Trophoblast cell (in vitro differentiated cells and primary cell): ENCODE data around the gene ARF6.

Experiments
- DNase-seq, 2 donors: peaks; one replicate each; pipeline ENCODE4 v3.0.0-alpha.2; 2016
- H2AFZ ChIP-seq: 2 replicates; pipeline ENCODE4 v1.6.1; 2013; ENCODE audit warnings: low read length, moderate library complexity, mild to moderate bottlenecking; ENCODE audit not compliant: insufficient read depth, poor library complexity
- H2AK5ac ChIP-seq: 2 replicates; pipeline ENCODE4 v1.6.1; 2013; ENCODE audit warnings: mild to moderate bottlenecking, low read length
- H2BK120ac ChIP-seq: 2 replicates; pipeline ENCODE4 v1.6.1; 2013; ENCODE audit warnings: low read length, mild to moderate bottlenecking, moderate library complexity; ENCODE audit not compliant: insufficient read depth, poor library complexity
- H2BK12ac ChIP-seq: 2 replicates; pipeline ENCODE4 v1.6.1; 2013; ENCODE audit warnings: mild to moderate bottlenecking, low read length, moderate library complexity
- H2BK5ac ChIP-seq: 2 replicates; pipeline ENCODE4 v1.6.1; 2013; ENCODE audit warnings: low read length, low read depth, moderate library complexity, mild to moderate bottlenecking; ENCODE audit not compliant: poor library complexity
- H3K14ac ChIP-seq: 2 replicates; pipeline ENCODE4 v1.6.1; 2013; ENCODE audit warnings: mild to moderate bottlenecking, low read length
- H3K18ac ChIP-seq: 2 replicates; pipeline ENCODE4 v1.6.1; 2013; ENCODE audit warnings: mild to moderate bottlenecking, low read length
- H3K23ac ChIP-seq: 2 replicates; pipeline ENCODE4 v1.6.1; 2013; ENCODE audit warnings: low read length
- H3K27ac ChIP-seq: 2 replicates; pipeline ENCODE4 v1.5.1; 2013; ENCODE audit warnings: low read depth, mild to moderate bottlenecking, inconsistent platforms, low read length, moderate library complexity
- H3K27me3 ChIP-seq: 2 replicates; pipeline ENCODE4 v1.6.1; 2013; ENCODE audit warnings: inconsistent platforms, mild to moderate bottlenecking, low read length, moderate library complexity; ENCODE audit not compliant: insufficient read depth
- H3K36me3 ChIP-seq, 2 experiments: 1 replicate in 1 of 2; 2 replicates in 1 of 2; pipeline ENCODE4 v1.6.1; 2013; ENCODE audit warnings: low read length in 2 of 2, mild to moderate bottlenecking in 2 of 2, moderate library complexity in 1 of 2; ENCODE audit not compliant: insufficient read depth in 2 of 2, control insufficient read depth in 1 of 2
- H3K4ac ChIP-seq: 2 replicates; pipeline ENCODE4 v1.6.1; 2013; ENCODE audit warnings: low read depth, mild to moderate bottlenecking, low read length, moderate library complexity
- H3K4me1 ChIP-seq, 2 experiments: 1 replicate in 1 of 2; 2 replicates in 1 of 2; pipeline ENCODE4 v1.6.1; 2013; ENCODE audit warnings: low read length in 2 of 2, mild to moderate bottlenecking in 2 of 2, moderate library complexity in 1 of 2; ENCODE audit not compliant: insufficient read depth in 2 of 2, control insufficient read depth in 1 of 2
- H3K4me2 ChIP-seq: 2 replicates; pipeline ENCODE4 v1.6.1; 2013; ENCODE audit warnings: inconsistent platforms, mild to moderate bottlenecking, low read length, moderate library complexity
- H3K4me3 ChIP-seq: 2 replicates; pipeline ENCODE4 v1.5.1; 2013; ENCODE audit warnings: mild to moderate bottlenecking, low read depth, low read length, inconsistent platforms
- H3K79me1 ChIP-seq: one replicate; pipeline ENCODE4 v1.6.1; 2013; ENCODE audit warnings: low read length
- H3K79me2 ChIP-seq: 2 replicates; pipeline ENCODE4 v1.6.1; 2013; ENCODE audit warnings: low read length, mild to moderate bottlenecking; ENCODE audit not compliant: control insufficient read depth, insufficient read depth, poor library complexity
- H3K9ac ChIP-seq: 2 replicates; pipeline ENCODE4 v1.6.1; 2013; ENCODE audit warnings: mild to moderate bottlenecking, low read length
- H3K9me3 ChIP-seq: 2 replicates; pipeline ENCODE4 v1.6.1; 2013; ENCODE audit warnings: low read depth, mild to moderate bottlenecking, control low read depth, inconsistent platforms, low read length; ENCODE audit not compliant: insufficient read depth
- H4K12ac ChIP-seq: 2 replicates; pipeline ENCODE4 v1.6.1; 2013; ENCODE audit warnings: low read depth, mild to moderate bottlenecking, low read length, moderate library complexity
- H4K8ac ChIP-seq: 2 replicates; pipeline ENCODE4 v1.6.1; 2013; ENCODE audit warnings: low read depth, mild to moderate bottlenecking, low read length, moderate library complexity
- H4K91ac ChIP-seq: one replicate; pipeline ENCODE4 v1.6.1; 2013; ENCODE audit warnings: low read depth, mild to moderate bottlenecking, low read length, moderate library complexity
- WGBS: extraction: QIAGEN DNeasy Blood & Tissue Kit; methylation state at CpG from one replicate; pipeline ENCODE4 v1.1.7; 2013; ENCODE audit warnings: missing lambda C conversion rate; ENCODE audit not compliant: insufficient read length, insufficient coverage; ENCODE audit errors: extremely low coverage; 5-methylcytosine and 5-hydroxymethylcytosine counted together

The ARF6 gene

GRCh38 chr14:49865431-49865859, 27.4 kb upstream of the ARF6 start:
- H3K27ac ChIP-seq, result no peak overlapping the region
- whole genome bisulfite sequencing, result no CpG with 5 or more reads among the region's 4 CpGs

GRCh38 chr14:49867831-49868719, 24.8 kb upstream of the ARF6 start:
- peak overlapping the region; percentile 29 for H2BK120ac ChIP-seq
- H2AFZ ChIP-seq, result peak overlapping the region; percentile 55

More at GRCh38 chr14:49865431-49865859, 27.4 kb upstream of the ARF6 start:
- no peak overlapping the region for H3K14ac ChIP-seq
- H4K8ac ChIP-seq, result no peak overlapping the region
- H3K9me3 ChIP-seq, result no peaks in the 10 kb centered on the region
- H3K79me1 ChIP-seq, result peaks cover 14% of the 10 kb centered on the region
- no peak overlapping the region for H3K4ac ChIP-seq
- H3K23ac ChIP-seq, result no peak overlapping the region
- no peak overlapping the region for H3K9ac ChIP-seq
- DNase-seq, result peak; percentile 72 to 86
- no peak overlapping the region for H2BK5ac ChIP-seq
- peaks cover 11% of the 10 kb centered on the region for H3K79me2 ChIP-seq
- no peak overlapping the region for H2AFZ ChIP-seq
- no peak overlapping the region for H3K4me3 ChIP-seq
- H2BK120ac ChIP-seq, result no peak overlapping the region
- no peak overlapping the region for H3K18ac ChIP-seq
- no peak overlapping the region for H3K4me2 ChIP-seq
- peaks cover 3 to 6% of the 10 kb centered on the region in 2 experiments for H3K4me1 ChIP-seq
- no peak overlapping the region for H2BK12ac ChIP-seq
- no peak overlapping the region for H2AK5ac ChIP-seq
- H4K12ac ChIP-seq, result no peak overlapping the region
- H4K91ac ChIP-seq, result no peak overlapping the region
- no peaks in the 10 kb centered on the region for H3K36me3 ChIP-seq
- H3K27me3 ChIP-seq, result no peaks in the 10 kb centered on the region

DNA sequence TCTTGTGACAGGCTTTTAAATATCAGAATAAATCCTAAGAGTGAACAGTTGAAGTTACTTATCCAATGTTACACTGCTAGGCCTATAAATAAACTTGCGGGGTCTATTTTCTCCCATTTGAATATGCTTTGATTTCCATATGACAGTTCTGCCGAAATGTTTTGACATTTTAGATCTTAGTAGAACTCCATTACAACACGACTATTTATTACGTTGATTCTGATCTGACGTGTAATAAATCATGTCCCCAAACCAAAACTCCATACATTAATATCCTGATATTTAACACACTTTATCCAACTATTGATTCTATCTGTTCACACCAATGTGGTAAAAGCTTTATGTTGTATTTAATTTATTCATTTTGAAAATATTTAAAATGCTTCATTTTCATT, 24.2 kb upstream of the ARF6 start:
- Histone ChIP-seq H3K9ac (no peak overlapping the region), H2BK12ac (no peak overlapping the region), H3K27ac (no peak overlapping the region), H3K14ac (no peak overlapping the region), H3K79me2 (peaks cover 2% of the 10 kb centered on the region), H2AK5ac (no peak overlapping the region), H3K4me2 (peak overlapping the region; percentile 68), H3K18ac (no peak overlapping the region), H2AFZ (no peak overlapping the region), H4K8ac (no peak overlapping the region), H3K4ac (no peak overlapping the region), H3K27me3 (no peaks in the 10 kb centered on the region), H4K91ac (no peak overlapping the region), H3K23ac (no peak overlapping the region), H4K12ac (no peak overlapping the region), H2BK120ac (no peak overlapping the region), H3K79me1 (peaks cover 4% of the 10 kb centered on the region), H3K36me3 (no peaks in the 10 kb centered on the region), H3K9me3 (no peaks in the 10 kb centered on the region), H3K4me1 (peaks cover 3 to 6% of the 10 kb centered on the region in 2 experiments), H3K4me3 (no peak overlapping the region), H2BK5ac (no peak overlapping the region)
- DNase-seq, result no peak
- no CpG with 5 or more reads among the region's 5 CpGs for WGBS

More at GRCh38 chr14:49867831-49868719, 24.8 kb upstream of the ARF6 start:
- Histone ChIP-seq H3K9me3 (no peaks in the 10 kb centered on the region), H3K79me2 (peaks cover 7% of the 10 kb centered on the region), H3K14ac (peak overlapping the region; percentile 33), H3K18ac (peak overlapping the region; percentile 24), H3K23ac (no peak overlapping the region), H3K9ac (peak overlapping the region; percentile 62), H3K36me3 (no peaks in the 10 kb centered on the region), H3K4me1 (peaks cover 3 to 6% of the 10 kb centered on the region in 2 experiments), H2BK12ac (peak overlapping the region; percentile 72), H4K91ac (peak overlapping the region; percentile 78), H4K12ac (peak overlapping the region; percentile 83), H3K27me3 (no peaks in the 10 kb centered on the region), H3K4me2 (peak overlapping the region; percentile 76), H3K4ac (peak overlapping the region; percentile 46), H3K4me3 (peak overlapping the region; percentile 65), H2BK5ac (peak overlapping the region; percentile 58), H3K79me1 (peaks cover 6% of the 10 kb centered on the region), H2AK5ac (no peak overlapping the region), H4K8ac (peak overlapping the region; percentile 96), H3K27ac (peak overlapping the region; percentile 90)
- WGBS, result no CpG with 5 or more reads among the region's 57 CpGs
- DNase-seq, result peak; percentile 99

GRCh38 chr14:49870908-49871307, 22.0 kb upstream of the ARF6 start:
- Histone ChIP-seq H3K9me3 (no peaks in the 10 kb centered on the region), H3K4me1 (peaks cover 3% of the 10 kb centered on the region in 2 experiments)

More at GRCh38 chr14:49870908-49871307, 22.0 kb upstream of the ARF6 start:
- no peak overlapping the region for H4K91ac ChIP-seq
- no peak overlapping the region for H3K4ac ChIP-seq
- no peak overlapping the region for H3K4me3 ChIP-seq
- H4K8ac ChIP-seq, result no peak overlapping the region
- no peak for DNase-seq
- H3K18ac ChIP-seq, result no peak overlapping the region
- H2BK12ac ChIP-seq, result no peak overlapping the region
- no peak overlapping the region for H2AFZ ChIP-seq
- no CpG with 5 or more reads among the region's 6 CpGs for WGBS
- peaks cover 4% of the 10 kb centered on the region for H3K79me1 ChIP-seq
- no peaks in the 10 kb centered on the region for H3K27me3 ChIP-seq
- no peak overlapping the region for H3K9ac ChIP-seq
- H3K36me3 ChIP-seq, result no peaks in the 10 kb centered on the region
- no peak overlapping the region for H3K14ac ChIP-seq
- H3K79me2 ChIP-seq, result peaks cover 2% of the 10 kb centered on the region
- no peak overlapping the region for H2AK5ac ChIP-seq
- H3K27ac ChIP-seq, result no peak overlapping the region
- no peak overlapping the region for H4K12ac ChIP-seq
- H3K4me2 ChIP-seq, result no peak overlapping the region
- H3K23ac ChIP-seq, result no peak overlapping the region
- H2BK120ac ChIP-seq, result no peak overlapping the region
- no peak overlapping the region for H2BK5ac ChIP-seq
